ENCODE data around the gene BAG5.

- no peak for TF ChIP-seq CEBPB (IDR thresholded peaks at IDR 0.05; ENCODE audit: low read depth, low read length)
- no peak for TF ChIP-seq CTCF (IDR thresholded peaks at IDR 0.05; ENCODE audit: control extremely low read depth in 1 of 3, insufficient read depth in 1 of 3, low read depth in 1 of 3, low read length in 3 of 3)
- no peak for TF ChIP-seq TEAD4 (IDR thresholded peaks at IDR 0.05; ENCODE audit: low read depth, low read length)
- no peak for TF ChIP-seq KDM1A (IDR thresholded peaks at IDR 0.05; ENCODE audit: borderline replicate concordance, low read length)
Observed at GRCh38 chr14:103543721-103544387, 18.6 kb downstream of the BAG5 start.

Measured in H1 (cell line).